DOHH2 (cell line): Measurements from ENCODE around the gene OBSCN.

Experiments
- H3F3A ChIP-seq: fragments of 200-600 bp; sonication (generic), shearing (Covaris generic); 2 replicates; pipeline ENCODE4 v1.6.0; 2016; ENCODE audit warnings: antibody characterized with exemption, mild to moderate bottlenecking; ENCODE audit not compliant: control insufficient read depth, insufficient read depth
- H3K27ac ChIP-seq: fragments of 200-600 bp; sonication (generic); 2 replicates; pipeline ENCODE4 v1.5.1; 2014; ENCODE audit warnings: low read depth, mild to moderate bottlenecking, low read length, moderate library complexity
- H3K27me3 ChIP-seq: fragments of 200-600 bp; sonication (generic); 2 replicates; pipeline ENCODE4 v1.6.1; 2014; ENCODE audit warnings: mild to moderate bottlenecking, low read length, mixed read lengths; ENCODE audit not compliant: control insufficient read depth
- H3K36me3 ChIP-seq: fragments of 200-600 bp; sonication (generic); 2 replicates; pipeline ENCODE4 v1.6.1; 2014; ENCODE audit warnings: mild to moderate bottlenecking, low read length, moderate library complexity, mixed read lengths; ENCODE audit not compliant: control insufficient read depth
- H3K4me1 ChIP-seq: fragments of 200-600 bp; sonication (generic); 2 replicates; pipeline ENCODE4 v1.6.1; 2014; ENCODE audit warnings: mild to moderate bottlenecking, low read length, mixed read lengths; ENCODE audit not compliant: control insufficient read depth
- H3K4me2 ChIP-seq: fragments of 200-600 bp; sonication (generic); 2 replicates; pipeline ENCODE4 v1.6.0; 2014; ENCODE audit warnings: mild to moderate bottlenecking, low read length, moderate library complexity
- H3K4me3 ChIP-seq: fragments of 200-600 bp; sonication (generic); 2 replicates; pipeline ENCODE4 v1.5.1; 2014; ENCODE audit warnings: mild to moderate bottlenecking, low read length, mixed read lengths
- H3K79me2 ChIP-seq: fragments of 200-600 bp; sonication (generic); 2 replicates; pipeline ENCODE4 v1.6.1; 2014; ENCODE audit warnings: mild to moderate bottlenecking, low read length, mixed read lengths; ENCODE audit not compliant: control insufficient read depth
- H3K9me2 ChIP-seq: fragments of 200-600 bp; sonication (generic); replicated peaks from 2 replicates; pipeline ENCODE4 v1.6.1; 2014; ENCODE audit warnings: mild to moderate bottlenecking, low read length, mixed read lengths; ENCODE audit not compliant: control insufficient read depth
- H3K9me3 ChIP-seq: fragments of 200-600 bp; sonication (generic); 2 replicates; pipeline ENCODE4 v1.6.1; 2014; ENCODE audit warnings: antibody characterized with exemption, low read length, mixed read lengths; ENCODE audit not compliant: control insufficient read depth, insufficient read depth
- H4K20me1 ChIP-seq: fragments of 200-600 bp; sonication (generic); 2 replicates; pipeline ENCODE4 v1.6.0; 2014; ENCODE audit warnings: low read depth, mild to moderate bottlenecking, antibody characterized with exemption, low read length, moderate library complexity; ENCODE audit not compliant: control insufficient read depth, insufficient read depth
- EZH2phosphoT487 ChIP-seq: fragments of 200-600 bp; sonication (generic); IDR thresholded peaks from 2 replicates; pipeline ENCODE4 v1.6.1; 2017; ENCODE audit warnings: borderline replicate concordance, mild to moderate bottlenecking, antibody characterized with exemption, low read length, moderate library complexity, mixed read lengths
- TF ChIP-seq, protein P1 (sequence below): fragments of 200-600 bp; sonication (generic); IDR thresholded peaks from one replicate; pipeline ENCODE4 v1.5.1; 2014; ENCODE audit warnings: antibody characterized with exemption, mild to moderate bottlenecking, low read depth, low read length; ENCODE audit not compliant: poor library complexity, severe bottlenecking

The OBSCN gene

DNA sequence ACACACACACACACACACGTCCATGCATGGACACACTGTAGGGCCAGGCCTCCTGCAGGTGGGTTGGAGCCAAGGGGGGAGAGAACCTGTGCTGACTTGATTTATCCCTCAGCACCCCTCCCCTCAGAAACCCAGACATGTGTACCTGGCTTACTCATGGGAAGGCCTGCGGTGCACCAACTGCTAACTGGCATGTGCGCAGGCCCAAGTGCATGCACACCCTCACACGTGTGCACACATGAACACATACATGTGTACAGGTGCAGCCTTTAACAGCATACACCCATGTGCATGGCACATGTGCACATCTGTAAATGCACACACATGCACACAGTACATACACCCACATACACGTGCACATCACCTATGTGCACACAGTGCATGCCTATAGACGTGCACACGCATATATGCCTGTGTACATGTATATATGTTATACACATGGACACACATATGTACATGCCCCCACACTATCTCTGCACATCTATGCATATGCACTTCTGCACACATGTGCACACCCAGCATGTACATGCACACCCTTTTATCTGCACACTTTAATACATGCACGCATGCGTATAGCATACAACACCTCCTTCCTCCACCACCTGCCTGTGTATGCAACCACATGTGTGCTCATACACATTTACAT is 131.3 kb downstream of the OBSCN start:
- Histone ChIP-seq H3F3A (no peaks in the 10 kb centered on the region), H3K4me3 (no peak overlapping the region), H4K20me1 (no peaks in the 10 kb centered on the region), H3K27me3 (no peaks in the 10 kb centered on the region), H3K79me2 (no peaks in the 10 kb centered on the region), H3K36me3 (no peaks in the 10 kb centered on the region), H3K27ac (no peak overlapping the region), H3K9me2 (no peaks in the 10 kb centered on the region), H3K4me1 (no peaks in the 10 kb centered on the region), H3K4me2 (no peak overlapping the region), H3K9me3 (no peaks in the 10 kb centered on the region)
- no peak for TF ChIP-seq EZH2phosphoT487
- TF ChIP-seq, protein P1, sequence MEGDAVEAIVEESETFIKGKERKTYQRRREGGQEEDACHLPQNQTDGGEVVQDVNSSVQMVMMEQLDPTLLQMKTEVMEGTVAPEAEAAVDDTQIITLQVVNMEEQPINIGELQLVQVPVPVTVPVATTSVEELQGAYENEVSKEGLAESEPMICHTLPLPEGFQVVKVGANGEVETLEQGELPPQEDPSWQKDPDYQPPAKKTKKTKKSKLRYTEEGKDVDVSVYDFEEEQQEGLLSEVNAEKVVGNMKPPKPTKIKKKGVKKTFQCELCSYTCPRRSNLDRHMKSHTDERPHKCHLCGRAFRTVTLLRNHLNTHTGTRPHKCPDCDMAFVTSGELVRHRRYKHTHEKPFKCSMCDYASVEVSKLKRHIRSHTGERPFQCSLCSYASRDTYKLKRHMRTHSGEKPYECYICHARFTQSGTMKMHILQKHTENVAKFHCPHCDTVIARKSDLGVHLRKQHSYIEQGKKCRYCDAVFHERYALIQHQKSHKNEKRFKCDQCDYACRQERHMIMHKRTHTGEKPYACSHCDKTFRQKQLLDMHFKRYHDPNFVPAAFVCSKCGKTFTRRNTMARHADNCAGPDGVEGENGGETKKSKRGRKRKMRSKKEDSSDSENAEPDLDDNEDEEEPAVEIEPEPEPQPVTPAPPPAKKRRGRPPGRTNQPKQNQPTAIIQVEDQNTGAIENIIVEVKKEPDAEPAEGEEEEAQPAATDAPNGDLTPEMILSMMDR = no peak

DNA sequence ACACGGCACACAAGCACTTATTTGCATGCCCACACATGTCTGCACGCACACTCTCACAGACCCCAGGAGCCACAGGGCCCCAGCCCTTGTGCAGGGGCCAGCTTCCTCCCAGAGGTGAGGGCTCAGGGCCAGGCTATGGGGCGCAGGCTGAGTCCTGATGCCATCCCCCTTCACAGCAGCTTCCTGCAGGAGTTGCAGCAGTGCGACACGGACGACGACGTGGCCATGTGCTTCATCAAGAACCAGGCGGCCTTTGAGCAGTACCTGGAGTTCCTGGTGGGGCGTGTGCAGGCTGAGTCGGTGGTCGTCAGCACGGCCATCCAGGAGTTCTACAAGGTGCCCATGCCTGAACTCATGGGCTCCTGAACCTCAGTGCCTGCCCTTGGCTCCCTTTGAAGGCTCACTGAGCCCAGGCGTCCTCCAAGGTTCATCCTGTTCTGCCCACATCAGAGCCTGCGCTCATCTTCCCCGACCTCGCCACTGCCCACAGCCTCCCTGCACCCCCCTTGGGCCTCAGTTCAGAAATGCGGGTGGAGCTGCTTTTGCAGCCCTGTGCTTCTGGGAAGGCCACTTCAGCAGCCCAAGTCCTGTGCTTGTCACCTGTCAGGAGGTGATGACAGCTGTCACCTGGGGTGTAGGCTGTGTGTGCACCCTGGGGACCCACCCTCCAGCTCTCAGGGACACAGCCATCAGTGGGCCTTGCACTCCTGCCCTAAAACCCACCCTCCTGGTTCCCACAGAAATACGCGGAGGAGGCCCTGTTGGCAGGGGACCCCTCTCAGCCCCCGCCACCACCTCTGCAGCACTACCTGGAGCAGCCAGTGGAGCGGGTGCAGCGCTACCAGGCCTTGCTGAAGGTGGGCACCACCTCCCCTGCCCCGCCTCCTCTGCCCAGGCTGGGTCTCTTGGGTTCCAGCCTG is 132.2 kb downstream of the OBSCN start:
- no peak overlapping the region for H3K27ac ChIP-seq
- no peak overlapping the region for H3K4me2 ChIP-seq
- H3K4me3 ChIP-seq = no peak overlapping the region
- H3K9me3 ChIP-seq = no peaks in the 10 kb centered on the region
- no peaks in the 10 kb centered on the region for H3F3A ChIP-seq
- no peaks in the 10 kb centered on the region for H3K79me2 ChIP-seq
- H4K20me1 ChIP-seq = no peaks in the 10 kb centered on the region
- H3K36me3 ChIP-seq = no peaks in the 10 kb centered on the region
- no peaks in the 10 kb centered on the region for H3K27me3 ChIP-seq
- no peaks in the 10 kb centered on the region for H3K4me1 ChIP-seq
- H3K9me2 ChIP-seq = no peaks in the 10 kb centered on the region
- TF ChIP-seq EZH2phosphoT487 = no peak
- TF ChIP-seq, protein P1 = no peak

DNA sequence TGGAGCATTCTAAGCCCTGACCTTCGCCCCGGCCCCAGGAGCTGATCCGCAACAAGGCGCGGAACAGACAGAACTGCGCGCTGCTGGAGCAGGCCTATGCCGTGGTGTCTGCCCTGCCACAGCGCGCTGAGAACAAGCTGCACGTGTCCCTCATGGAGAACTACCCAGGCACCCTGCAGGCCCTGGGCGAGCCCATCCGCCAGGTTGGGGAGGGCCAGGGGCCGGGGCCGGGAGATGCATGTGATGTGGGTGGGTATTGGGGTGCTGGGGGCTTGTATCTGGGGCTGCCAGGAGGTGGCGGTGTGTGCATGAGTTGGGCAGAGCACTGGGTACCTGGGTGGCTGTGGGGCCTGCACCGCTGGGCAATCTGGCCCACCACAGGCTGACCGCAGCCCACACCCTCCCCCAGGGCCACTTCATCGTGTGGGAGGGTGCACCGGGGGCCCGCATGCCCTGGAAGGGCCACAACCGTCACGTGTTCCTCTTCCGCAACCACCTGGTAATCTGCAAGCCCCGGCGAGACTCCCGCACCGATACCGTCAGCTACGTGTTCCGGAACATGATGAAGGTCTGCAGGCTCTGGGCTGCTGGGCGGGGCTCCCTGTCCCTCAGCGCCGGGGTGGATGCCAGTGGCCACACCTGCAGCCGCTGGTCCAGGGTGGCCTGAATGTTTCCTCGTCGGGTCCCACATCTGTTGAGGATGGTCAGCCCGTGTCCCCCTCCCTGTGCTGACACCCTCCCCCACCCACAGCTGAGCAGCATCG is 133.0 kb downstream of the OBSCN start:
- TF ChIP-seq, protein P1 = peak; percentile 37
- TF ChIP-seq EZH2phosphoT487 = no peak
- no peaks in the 10 kb centered on the region for H3K9me2 ChIP-seq
- H3K79me2 ChIP-seq = no peaks in the 10 kb centered on the region
- H3K4me1 ChIP-seq = no peaks in the 10 kb centered on the region
- no peaks in the 10 kb centered on the region for H4K20me1 ChIP-seq
- no peak overlapping the region for H3K4me3 ChIP-seq
- H3F3A ChIP-seq = no peaks in the 10 kb centered on the region
- no peak overlapping the region for H3K4me2 ChIP-seq
- no peaks in the 10 kb centered on the region for H3K27me3 ChIP-seq
- H3K36me3 ChIP-seq = no peaks in the 10 kb centered on the region
- no peak overlapping the region for H3K27ac ChIP-seq
- H3K9me3 ChIP-seq = no peaks in the 10 kb centered on the region
